AML-193 (cell line): ENCODE results near the gene PTGER1.

Source experiments
- DNase-seq, 2 experiments: peaks; one replicate each; lab custom pipeline; 2025; lab: John Stamatoyannopoulos, UW

PTGER1 gene

DNA sequence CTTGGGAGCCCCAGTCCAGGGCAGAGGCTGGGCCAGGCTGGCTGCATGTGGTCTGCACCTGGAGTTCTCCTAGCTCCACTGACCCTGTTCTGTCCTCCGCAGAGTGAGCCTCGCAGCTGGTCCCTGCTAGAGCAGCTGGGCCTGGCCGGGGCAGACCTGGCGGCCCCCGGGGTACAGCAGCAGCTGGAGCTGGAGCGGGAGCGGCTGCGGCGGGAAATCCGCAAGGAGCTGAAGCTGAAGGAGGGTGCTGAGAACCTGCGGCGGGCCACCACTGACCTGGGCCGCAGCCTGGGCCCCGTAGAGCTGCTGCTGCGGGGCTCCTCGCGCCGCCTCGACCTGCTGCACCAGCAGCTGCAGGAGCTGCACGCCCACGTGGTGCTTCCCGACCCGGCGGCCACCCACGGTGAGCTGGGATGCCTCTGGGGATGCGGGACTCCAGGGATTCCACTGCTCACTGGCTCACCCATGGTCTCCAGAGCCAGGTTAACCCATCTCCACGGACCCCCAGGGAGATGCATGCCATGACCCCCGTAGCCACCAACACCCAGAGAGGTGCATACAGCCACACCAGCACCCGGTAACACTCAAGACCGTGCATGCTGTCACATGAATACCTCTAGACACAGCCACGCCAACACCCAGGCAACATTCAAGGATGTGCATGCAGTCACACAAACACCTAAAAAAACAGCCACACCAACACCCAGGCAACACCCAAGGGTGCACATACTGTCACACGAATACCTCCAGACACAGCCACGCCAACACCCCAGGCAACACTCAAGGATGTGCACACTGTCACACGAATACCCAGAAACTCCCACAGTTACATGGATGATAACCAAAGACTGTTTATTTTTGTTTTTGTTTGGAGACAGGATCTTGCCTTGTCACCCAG is 33.9 kb downstream of the PTGER1 start:
- DNase-seq = no peak

DNA sequence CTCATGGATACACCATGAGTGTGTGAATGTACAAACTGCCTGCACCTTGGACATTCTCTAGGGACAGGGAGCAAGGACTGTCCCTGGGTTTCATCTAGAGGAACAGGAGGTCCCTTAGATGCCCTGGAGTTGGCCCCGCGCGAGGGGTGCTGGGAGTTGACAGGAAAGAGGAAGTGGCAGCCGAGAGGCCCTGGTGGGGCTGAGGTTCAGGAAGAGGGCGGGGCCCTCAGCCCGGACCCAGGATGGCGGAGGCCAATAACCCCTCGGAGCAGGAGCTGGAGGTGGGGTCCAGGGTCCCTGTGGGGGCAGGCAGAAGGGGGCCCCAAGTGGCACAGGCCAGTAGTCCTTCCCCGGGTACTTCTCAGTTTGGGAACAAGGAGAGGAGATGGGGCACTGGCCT is 35.1 kb downstream of the PTGER1 start:
- DNase-seq = peak; percentile 83 to 84

DNA sequence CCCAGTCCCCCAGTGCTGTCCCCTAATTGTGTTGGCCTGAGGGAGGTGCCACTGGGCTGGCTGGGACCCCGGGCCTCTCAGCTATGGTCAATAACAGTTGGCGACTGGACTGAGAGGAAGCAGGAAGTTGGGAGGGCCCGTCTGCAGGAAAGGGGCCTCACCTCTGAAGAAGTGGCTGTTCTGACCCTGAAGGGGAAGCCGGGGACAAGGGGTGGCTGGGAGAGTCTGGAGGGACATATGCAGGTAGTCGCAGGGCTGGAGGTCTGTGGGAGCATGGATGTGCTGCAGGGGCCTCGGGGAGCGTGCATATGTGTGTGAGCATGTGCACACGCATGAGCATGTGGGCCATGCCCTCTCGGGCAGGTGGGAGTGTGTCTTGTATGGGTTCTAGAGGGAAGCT is 36.1 kb downstream of the PTGER1 start:
- no peak for DNase-seq

DNA sequence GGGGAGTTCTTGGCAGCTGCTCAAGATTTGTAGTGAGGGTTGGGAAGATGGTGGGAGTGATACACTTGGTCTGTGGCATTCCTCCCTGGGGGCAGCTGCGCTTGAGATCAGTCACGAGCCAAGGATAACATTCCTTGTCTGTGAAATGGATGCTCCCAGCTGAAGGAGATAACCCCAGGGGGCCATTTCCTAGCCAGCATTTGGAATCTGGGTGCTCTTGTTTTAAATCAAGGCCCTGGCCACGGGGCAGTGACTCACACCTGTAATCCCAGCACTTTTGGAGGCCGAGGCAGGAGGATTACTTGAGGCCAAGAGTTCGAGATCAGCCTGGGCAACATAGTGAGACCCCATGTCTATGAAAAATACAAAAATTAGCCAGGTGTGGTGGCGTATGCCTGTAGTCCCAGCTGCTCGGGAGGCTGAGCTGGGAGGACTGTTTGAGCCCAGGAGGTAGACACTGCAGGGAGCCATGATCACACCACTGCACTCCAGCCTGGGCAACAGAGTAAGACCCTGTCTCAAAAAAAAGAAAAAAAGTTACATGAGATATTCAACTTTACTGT is 37.5 kb downstream of the PTGER1 start:
- DNase-seq = no peak

DNA sequence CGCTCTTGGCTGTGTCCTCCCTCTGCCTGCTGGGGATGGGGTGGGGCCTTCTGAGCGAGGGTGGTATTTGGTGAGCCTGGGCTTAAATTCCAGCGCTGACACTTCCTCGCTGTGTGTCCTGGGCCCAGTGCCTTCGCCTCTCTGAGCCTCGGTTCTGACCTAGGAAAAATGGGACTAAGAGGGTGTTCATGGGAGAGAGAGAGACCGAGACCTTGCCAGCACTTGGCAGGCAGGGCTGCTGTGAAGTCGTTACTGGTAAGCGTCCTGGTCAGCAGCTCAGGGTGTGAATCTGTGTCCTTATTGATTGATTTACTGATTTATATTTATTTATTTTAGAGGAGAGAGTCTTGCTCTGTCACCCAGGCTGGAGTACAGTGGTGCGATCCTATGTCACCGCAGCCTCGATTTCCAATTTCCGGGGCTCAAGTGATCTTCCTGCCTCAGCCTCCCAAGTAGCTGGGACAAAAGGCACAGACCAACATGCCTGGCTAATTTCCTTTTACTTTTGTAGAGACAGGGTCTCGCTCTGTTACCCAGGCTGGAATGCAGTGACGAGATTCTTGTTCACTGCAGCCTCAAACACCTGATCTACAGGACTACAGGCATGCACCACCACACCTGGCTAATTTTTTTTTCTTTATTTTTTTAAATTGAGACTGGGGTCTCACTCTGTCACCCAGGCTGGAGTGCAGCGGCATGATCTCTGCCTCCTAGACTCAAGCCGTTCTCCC is 39.7 kb downstream of the PTGER1 start:
- no peak for DNase-seq

DNA sequence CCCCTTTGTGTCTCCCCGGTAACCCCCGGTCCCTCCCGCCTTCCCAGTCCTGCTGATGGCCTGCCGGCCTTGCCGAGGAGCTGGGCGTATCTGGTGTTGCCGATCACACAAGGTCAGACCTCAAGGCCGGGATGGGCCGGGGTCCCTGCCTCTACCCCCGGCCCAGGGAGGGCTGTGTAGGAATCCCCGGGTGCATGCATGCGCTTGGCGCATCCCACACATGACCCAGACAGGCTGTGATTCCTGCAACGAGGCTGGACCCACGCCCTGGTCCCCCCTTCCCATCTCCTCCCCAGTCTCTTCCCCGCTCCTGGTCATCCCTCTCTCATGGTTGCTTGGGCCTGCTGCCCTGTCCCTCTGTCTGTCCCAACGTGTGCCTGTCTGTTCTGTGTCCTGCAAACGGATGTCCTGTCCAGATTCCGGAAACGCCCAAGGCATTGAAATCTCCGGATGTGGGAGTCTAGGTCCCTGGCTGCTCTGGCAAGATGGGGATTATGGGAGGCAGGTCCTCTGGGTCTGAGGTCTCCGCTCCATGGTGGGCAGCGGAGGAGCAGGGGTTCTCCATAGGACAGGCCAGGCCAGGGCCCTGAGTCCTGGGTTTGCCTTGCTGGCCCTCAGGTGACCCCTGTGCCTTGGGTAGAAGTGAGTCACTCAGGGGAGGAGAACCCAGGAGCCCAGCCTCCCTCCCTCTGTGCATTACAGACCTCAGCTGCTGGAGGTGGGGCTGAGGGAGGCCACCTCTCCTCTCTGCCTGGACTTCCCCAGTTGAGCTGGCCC is 40.4 kb downstream of the PTGER1 start:
- DNase-seq = peak; percentile 40 to 64

DNA sequence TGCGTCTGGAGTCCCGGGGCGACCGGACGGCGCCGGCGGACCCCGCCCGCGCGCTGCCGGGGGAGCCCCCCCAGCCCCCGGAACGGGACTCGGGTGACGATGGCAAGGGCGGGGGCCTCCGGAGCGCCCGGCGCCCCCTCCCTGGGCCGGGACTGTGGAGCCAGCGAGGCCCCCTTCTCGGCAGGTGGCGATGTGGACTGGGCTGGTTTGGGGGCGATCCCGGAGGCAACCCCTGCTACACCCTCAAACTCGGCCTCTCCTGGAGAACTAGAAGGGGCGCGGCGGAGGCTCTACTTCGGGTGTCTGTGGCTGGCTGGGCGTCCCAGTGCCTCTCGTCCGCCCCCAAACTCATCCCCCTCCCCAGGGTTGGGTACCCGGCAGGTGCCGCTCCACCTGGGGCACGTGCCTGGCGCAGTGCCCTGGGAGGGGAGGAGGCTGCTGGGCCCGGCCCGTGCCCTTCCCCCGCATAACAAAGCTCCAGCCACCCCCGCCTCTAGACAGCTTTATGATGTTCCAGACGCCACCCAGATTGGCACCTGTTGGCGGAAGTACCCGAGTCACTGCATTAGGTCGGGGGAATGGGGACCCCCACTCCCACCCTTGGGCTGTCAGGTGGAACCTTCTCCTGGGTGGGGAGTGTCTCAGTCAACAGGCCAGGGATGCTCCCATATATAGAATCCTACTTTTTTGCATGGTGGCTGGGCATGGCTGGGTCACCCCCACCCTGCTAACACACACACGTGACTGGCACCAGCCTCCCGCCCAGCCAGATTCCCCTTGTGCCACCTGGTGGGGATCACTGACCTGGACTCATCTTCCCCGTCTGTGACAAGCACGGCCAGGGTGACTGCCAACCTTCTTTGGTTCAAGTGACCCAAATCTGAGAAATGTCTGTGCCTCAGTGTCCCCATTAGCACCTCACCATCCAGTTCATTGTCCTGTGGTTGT is 41.3 kb downstream of the PTGER1 start:
- DNase-seq = no peak

DNA sequence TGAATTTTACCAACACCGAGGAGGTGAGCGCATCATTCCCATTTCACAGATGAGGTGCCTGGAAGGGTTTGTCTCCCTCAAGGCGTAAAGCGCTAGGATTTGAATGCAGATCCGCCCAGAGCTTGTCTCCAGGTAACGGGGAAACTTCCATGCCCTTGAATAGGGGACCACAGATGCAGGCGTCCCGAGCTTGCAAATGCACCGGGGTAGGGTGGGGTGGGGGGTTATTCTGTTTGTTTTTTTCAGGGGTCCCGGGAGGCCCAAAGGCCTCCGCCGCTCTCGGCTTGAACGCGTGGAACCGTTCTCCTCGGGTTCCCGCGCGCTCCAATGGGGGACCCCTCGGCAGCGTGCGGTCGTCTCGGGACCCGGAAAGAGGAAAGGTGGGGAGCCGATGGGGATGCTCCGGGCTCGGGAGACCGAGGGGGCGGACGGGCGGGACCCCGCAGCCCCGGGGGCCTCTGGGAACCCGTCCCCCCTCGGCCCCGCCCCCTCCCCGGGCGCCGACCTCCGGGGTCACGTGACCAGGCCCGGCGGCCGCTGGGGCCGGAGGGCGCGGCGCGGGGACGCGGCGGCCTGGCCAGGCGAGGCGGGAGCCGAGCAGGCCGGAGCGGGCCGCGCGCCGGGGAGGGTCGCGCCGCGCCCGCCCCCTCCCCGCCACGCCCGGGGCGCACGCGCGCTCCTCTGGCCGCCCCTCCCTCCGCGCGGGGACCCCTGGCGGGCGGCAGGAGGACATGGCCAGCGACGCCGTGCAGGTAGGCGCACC is 42.2 kb downstream of the PTGER1 start, which contains the start of gene PKN1:
Gene PKN1, plus strand, starts transcription at position 516 of the 763 bp plus-strand sequence. Its CDS starts 216 bp downstream, at position 732.
- DNase-seq = peak in 1 of 2 experiments; percentile 15

DNA sequence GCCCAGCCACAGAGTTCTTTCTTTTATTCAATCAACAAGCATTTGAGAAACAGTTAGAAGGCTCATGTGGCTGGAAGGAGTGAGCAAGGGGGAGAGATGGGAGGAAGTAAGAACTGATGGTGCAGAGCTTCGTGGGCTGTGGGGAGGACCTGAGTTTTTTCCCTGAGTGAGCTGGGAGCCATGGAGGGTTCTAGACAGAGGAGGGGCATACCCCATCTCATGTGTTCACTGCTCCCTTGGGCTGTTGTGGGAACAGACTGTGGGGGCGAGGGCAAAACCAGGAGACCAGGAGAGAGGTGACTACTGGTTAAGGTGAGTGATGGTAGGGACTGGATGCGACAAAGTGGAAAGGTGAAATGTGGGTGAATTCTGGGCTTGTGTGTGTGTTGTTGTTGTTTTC is 44.4 kb downstream of the PTGER1 start:
- no peak for DNase-seq

DNA sequence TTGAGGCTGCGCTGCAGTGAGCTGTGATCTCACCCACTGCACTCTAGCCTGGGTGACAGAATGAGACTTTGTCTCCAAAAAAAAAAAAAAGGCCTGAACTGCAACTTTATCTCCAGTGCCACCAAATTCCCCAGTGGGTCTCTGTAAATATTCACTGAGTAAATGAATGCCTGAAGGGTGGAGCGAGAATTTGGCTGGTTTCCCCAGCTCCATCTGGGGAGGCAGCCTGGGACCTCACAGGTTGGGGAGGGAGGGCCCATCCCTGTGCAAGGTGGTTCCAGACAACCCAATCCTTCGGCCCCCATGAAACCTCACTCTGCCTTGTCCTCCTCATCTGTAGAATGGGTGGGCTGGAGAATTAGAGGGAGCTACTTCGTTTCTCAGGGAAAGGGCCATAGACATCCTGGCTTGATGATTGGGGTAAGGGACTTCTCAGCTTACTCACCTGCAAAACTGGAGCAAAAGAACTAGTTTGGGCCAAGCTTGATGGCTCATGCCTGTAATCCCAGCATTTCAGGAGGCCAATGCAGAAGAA is 46.2 kb downstream of the PTGER1 start:
- no peak for DNase-seq

DNA sequence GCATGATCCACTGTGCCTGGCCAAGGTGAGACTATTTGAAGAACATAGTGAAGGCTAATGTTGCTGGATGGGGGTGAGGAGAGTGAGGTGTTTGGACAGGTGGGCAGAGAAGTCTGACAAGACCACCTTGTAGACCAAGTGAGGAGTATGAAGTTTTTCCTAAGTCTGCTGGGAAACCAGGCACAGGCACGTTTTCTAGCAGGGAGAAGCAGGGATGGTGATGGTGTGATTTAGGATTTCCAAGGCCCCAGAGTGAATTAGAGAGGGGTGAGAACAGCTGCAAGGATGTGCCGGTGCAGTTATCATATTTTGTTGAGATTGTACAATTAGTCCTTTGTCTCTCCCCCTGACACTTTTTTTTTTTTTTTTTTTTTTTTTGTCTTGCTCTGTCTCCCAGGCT is 47.7 kb downstream of the PTGER1 start:
- no peak for DNase-seq

DNA sequence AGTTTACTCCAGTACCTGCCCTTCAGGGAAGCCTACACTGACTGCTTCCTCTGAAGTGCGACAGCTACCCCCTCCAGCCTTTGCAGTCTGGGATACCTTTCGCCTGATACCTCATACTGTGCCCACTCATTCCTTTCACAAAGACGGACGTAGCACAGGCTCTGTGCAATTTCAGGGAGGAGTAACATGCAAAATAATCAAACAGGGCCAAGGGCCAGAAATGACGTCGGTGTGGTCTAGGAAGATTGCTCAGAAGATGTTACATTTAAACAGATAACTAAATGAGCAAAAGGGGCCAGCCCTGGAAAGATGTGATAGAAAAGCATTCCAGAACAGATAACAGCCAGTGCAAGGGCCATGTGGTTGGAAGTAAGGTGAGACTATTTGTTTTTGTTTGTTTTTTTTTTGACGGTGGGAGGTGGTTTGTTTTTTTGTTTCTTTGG is 49.4 kb downstream of the PTGER1 start:
- no peak for DNase-seq
